ENCODE data around the gene EMILIN2.

DNA sequence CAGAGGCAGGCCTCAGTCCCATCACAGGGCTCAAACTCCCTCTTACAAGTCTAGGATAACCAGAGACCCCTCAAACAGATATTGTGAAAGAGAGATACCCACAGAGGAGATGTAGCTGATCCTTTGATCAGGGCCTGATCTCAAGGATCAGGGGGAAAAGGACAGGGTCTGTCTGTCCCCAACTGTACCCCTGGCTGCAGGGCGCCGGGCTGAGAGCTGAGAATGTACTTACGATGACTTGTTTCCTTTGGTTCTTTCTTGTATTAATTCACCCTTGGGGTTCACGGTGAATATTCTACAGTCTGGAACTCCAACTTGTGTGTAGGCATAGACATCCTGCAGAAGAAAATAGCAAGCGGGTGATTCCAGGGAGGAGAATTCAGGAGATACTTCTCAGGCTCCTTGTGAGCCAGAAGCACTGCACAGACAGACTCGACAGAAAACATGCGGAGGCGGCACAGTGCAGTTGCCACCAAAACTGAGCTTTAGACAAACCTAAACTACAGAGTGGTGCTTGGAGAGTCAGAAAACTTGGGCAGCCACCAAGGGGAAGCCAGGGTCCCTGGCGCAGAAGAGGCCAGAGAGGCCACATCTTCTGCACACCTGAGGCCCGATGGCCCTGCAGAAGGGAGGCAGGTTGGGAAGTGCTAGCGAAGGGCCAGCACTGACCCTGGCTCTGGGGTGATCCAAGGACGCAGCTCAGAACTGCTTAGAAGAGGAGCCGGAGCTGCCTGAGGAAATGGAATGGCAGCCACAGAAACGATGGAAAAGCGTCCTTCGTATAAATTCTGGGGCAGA, 73.9 kb downstream of the EMILIN2 start:
- TF ChIP-seq, protein P1, sequence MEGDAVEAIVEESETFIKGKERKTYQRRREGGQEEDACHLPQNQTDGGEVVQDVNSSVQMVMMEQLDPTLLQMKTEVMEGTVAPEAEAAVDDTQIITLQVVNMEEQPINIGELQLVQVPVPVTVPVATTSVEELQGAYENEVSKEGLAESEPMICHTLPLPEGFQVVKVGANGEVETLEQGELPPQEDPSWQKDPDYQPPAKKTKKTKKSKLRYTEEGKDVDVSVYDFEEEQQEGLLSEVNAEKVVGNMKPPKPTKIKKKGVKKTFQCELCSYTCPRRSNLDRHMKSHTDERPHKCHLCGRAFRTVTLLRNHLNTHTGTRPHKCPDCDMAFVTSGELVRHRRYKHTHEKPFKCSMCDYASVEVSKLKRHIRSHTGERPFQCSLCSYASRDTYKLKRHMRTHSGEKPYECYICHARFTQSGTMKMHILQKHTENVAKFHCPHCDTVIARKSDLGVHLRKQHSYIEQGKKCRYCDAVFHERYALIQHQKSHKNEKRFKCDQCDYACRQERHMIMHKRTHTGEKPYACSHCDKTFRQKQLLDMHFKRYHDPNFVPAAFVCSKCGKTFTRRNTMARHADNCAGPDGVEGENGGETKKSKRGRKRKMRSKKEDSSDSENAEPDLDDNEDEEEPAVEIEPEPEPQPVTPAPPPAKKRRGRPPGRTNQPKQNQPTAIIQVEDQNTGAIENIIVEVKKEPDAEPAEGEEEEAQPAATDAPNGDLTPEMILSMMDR (conservative IDR thresholded peaks at IDR 0.05; ENCODE audit: low read length), result no peak
- TF ChIP-seq EZH2phosphoT487 (IDR thresholded peaks at IDR 0.05; ENCODE audit: borderline replicate concordance), result no peak

Measured in Loucy (cell line).